Duodenal mucosa (tissue), 2 donors: Measurements from ENCODE around the gene LHX4.

Experiments used
- H3K27ac ChIP-seq: one replicate; pipeline ENCODE4 v1.7.0; 2013; ENCODE audit warnings: low read depth, low read length
- H3K27me3 ChIP-seq, 2 donors: one replicate each; pipeline ENCODE4 v1.7.0; 2013; ENCODE audit warnings: low read length in 2 of 2, control low read depth in 1 of 2; ENCODE audit not compliant: insufficient read depth in 2 of 2, control insufficient read depth in 1 of 2
- H3K36me3 ChIP-seq, 2 donors: one replicate each; pipeline ENCODE4 v1.7.0; 2013; ENCODE audit warnings: low read length in 2 of 2, control low read depth in 1 of 2; ENCODE audit not compliant: insufficient read depth in 2 of 2, control insufficient read depth in 1 of 2
- H3K4me1 ChIP-seq, 2 donors: one replicate each; pipeline ENCODE4 v1.7.0; 2013; ENCODE audit warnings: low read length in 2 of 2, control low read depth in 1 of 2; ENCODE audit not compliant: insufficient read depth in 2 of 2, control insufficient read depth in 1 of 2
- H3K4me3 ChIP-seq, 2 donors: one replicate each; pipeline ENCODE4 v1.7.0; 2013; ENCODE audit warnings: low read length in 2 of 2, low read depth in 1 of 2
- H3K9ac ChIP-seq, 2 donors: one replicate each; pipeline ENCODE4 v1.7.0; 2013; ENCODE audit warnings: low read length in 2 of 2, low read depth in 1 of 2
- H3K9me3 ChIP-seq, 2 donors: one replicate each; pipeline ENCODE4 v1.7.0; 2013; ENCODE audit warnings: low read length in 2 of 2, control low read depth in 1 of 2; ENCODE audit not compliant: control insufficient read depth in 1 of 2

Gene LHX4

DNA sequence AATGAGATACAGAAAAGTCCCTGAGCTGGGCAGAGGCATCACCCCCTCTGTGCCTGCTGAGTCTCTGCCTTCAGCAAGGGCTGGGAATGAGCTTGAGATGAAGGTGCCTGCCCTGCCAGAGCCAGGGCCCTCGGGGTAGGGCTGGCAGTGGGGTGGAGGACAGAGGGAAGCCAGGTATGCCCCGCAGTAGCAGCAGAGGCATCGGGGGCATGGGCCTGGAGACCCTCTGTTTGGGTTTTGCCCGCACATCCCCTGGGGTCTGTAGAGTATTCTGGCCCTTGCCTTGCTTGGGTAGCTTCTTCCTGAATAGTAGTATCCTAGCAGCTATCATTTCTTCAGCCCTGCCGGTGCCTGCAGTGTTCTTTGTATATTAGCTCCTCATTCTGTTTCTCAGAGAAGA, 42.4 kb upstream of the LHX4 start:
- H3K27me3 ChIP-seq = no peaks in the 10 kb centered on the region
- H3K9me3 ChIP-seq = no peaks in the 10 kb centered on the region
- H3K4me1 ChIP-seq = no peaks in the 10 kb centered on the region
- peaks cover 35 to 93% of the 10 kb centered on the region in 2 donors for H3K36me3 ChIP-seq
- H3K4me3 ChIP-seq = no peak overlapping the region
- no peak overlapping the region for H3K9ac ChIP-seq
- no peak overlapping the region for H3K27ac ChIP-seq

DNA sequence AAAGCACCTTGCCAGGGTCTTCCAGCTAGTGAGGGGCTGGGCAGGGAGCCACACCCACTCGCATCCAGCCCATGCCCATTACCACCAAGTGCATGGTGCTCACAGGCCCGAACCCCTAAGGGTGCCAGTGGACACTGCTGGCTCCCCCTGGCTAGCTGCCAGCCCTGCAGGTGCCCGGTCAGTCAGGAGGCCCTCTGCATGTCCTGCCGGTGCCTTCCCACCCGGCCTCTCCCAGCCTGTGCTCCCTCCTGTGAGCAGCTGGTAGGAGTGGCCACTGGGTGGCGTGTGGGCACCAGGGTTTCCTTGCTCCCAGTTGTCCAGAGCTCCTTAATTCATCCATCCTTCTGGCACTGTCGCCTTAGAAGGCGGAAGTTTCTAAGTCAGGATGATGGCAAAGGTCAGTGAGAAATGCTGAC, 42.0 kb upstream of the LHX4 start:
- Histone ChIP-seq H3K27ac (no peak overlapping the region), H3K4me3 (no peak overlapping the region), H3K9ac (no peak overlapping the region), H3K9me3 (no peaks in the 10 kb centered on the region), H3K27me3 (no peaks in the 10 kb centered on the region), H3K4me1 (peaks cover 0 to 1% of the 10 kb centered on the region in 2 donors), H3K36me3 (peaks cover 39 to 89% of the 10 kb centered on the region in 2 donors)

DNA sequence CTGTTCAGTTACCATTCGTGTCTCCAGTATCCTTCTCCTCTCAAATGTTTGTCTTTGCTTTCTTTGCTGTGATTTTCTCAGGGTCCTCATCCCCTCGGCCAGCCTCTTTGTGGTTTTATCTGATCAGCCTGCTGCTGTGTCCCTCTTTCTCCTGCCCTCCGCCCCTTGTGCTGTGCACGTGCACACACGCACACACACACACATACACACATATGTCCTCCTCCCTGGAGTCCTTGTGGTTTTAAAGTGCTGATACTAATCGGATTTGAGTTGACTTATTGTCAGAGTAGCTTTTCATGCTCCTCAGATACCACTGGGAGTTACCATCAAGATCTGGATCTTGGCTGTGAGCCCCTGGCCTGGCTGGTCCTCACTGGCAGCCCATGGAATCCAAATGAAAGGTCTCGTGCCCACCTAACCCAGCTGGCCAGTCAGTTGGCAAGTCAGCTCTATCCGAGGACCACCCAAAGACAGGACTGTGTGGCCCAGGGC, 41.3 kb upstream of the LHX4 start:
- no peak overlapping the region for H3K4me3 ChIP-seq
- no peak overlapping the region for H3K9ac ChIP-seq
- H3K36me3 ChIP-seq = peaks cover 35 to 87% of the 10 kb centered on the region in 2 donors
- no peaks in the 10 kb centered on the region for H3K27me3 ChIP-seq
- H3K4me1 ChIP-seq = peaks cover 2 to 4% of the 10 kb centered on the region in 2 donors
- no peak overlapping the region for H3K27ac ChIP-seq
- no peaks in the 10 kb centered on the region for H3K9me3 ChIP-seq

DNA sequence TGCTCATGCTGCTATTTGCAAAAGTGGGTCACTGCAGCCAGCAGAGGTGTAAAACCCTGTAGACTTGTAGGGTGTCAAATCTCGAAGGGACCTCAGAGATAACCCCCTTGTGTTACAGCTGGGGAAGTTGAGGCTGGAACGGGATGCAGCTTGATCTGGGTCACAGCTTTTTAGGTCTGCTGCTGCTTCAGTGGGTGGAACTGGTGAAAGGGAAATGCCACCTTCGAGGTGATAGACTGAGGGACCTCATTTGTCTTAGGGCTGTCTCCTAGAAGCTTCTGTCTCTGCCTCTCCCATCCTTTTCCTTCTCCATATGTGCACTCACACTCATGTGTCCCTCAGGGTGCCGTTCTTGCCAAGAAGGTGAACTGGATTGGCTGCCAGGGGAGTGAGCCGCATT, 40.0 kb upstream of the LHX4 start:
- H3K9ac ChIP-seq = no peak overlapping the region
- H3K4me1 ChIP-seq = peaks cover 4 to 13% of the 10 kb centered on the region in 2 donors
- H3K36me3 ChIP-seq = peaks cover 36 to 85% of the 10 kb centered on the region in 2 donors
- H3K4me3 ChIP-seq = no peak overlapping the region
- H3K9me3 ChIP-seq = no peaks in the 10 kb centered on the region
- H3K27ac ChIP-seq = no peak overlapping the region
- H3K27me3 ChIP-seq = no peaks in the 10 kb centered on the region

DNA sequence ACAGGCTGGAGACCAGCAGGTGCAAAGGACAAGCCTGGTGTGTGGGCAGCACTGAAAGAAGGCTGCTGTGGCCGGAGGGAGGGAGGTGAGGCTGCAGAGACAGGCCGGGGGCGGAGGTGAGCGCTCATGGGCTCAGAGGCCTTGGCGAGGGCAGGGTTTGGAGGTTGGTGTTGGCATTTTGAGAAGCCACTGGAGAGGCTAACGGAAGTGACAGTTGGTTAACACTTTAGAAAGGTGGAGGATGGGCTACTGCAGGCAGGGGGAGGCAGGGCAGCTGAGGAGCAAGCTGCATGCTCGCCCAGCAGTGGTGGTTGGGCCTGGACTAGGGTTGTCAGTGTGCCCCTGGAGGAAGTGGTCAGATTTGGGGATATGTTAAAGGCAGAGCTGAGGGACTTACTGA, 37.9 kb upstream of the LHX4 start:
- H3K9ac ChIP-seq = no peak overlapping the region

DNA sequence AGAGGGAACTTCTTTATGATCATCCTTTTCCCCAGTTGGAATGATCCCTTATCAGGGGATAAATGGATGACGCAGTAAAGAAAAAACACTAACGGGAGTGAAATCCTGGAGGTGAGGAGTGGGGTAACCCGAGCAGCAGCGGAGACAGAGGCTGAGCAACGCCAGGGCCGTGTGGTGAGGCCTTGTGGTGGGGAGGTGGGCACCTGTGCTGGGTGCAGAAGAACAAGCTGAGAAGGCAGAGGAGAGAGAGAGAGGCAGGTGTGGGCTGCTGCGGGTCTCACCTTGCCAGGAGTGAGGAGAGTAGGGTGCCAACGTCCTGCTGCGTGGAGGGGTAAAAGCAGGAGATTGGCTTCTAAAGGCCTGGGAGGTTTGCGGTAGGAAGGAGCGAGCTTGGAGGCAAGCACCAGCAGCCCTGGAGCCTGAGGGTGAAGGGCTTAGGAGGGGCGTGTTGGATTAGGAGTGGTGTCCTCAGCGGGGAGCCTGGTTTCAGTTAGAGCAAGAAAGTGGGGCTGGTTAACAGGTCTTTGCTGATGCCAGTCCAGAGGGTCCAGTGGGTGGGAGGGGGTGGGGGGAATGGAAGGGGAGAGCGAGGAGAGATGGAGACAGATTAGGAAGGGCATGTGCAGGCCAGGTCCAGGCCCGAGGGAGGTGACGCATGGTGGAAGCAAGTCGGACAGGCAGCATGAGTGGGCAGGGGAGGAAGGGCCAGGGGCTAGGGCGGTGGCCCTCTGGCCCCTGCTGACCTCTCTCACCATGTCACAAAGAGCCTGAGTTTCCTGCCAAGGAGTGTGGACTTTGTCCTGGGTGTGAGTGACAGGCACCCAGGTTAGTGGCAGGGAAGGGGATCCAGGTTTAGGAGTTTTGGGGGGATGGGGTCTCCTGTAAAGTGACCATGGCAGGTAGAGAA, 36.7 kb upstream of the LHX4 start:
- Histone ChIP-seq H3K27ac (no peak overlapping the region), H3K4me3 (no peak overlapping the region), H3K36me3 (peaks cover 28 to 76% of the 10 kb centered on the region in 2 donors), H3K9ac (no peak overlapping the region), H3K27me3 (no peaks in the 10 kb centered on the region), H3K9me3 (no peaks in the 10 kb centered on the region), H3K4me1 (peaks cover 4 to 13% of the 10 kb centered on the region in 2 donors)

More for the DNA sequence above, 37.9 kb upstream of the LHX4 start:
- H3K9me3 ChIP-seq = no peaks in the 10 kb centered on the region
- peaks cover 22 to 79% of the 10 kb centered on the region in 2 donors for H3K36me3 ChIP-seq
- peaks cover 4 to 13% of the 10 kb centered on the region in 2 donors for H3K4me1 ChIP-seq
- no peak overlapping the region for H3K27ac ChIP-seq
- no peaks in the 10 kb centered on the region for H3K27me3 ChIP-seq
- no peak overlapping the region for H3K4me3 ChIP-seq

DNA sequence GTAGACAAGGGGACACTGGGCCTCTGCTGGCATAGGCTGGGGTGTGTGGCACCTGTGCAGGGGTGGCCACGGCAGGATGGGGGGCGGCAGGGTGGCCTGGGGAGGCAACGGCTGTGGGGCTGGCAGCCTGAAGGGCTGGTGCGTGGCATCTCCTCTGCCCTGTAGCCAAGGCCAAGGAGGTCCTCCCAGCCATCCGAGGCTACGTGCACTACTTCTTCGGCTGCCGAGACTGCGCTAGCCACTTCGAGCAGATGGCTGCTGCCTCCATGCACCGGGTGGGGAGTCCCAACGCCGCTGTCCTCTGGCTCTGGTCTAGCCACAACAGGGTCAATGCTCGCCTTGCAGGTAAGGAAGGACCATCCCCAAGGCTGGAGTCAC, 36.0 kb upstream of the LHX4 start:
- peaks cover 4 to 13% of the 10 kb centered on the region in 2 donors for H3K4me1 ChIP-seq
- H3K9ac ChIP-seq = no peak overlapping the region
- H3K27me3 ChIP-seq = no peaks in the 10 kb centered on the region
- no peak overlapping the region for H3K4me3 ChIP-seq
- H3K36me3 ChIP-seq = peaks cover 28 to 69% of the 10 kb centered on the region in 2 donors
- no peak overlapping the region for H3K27ac ChIP-seq
- no peaks in the 10 kb centered on the region for H3K9me3 ChIP-seq

DNA sequence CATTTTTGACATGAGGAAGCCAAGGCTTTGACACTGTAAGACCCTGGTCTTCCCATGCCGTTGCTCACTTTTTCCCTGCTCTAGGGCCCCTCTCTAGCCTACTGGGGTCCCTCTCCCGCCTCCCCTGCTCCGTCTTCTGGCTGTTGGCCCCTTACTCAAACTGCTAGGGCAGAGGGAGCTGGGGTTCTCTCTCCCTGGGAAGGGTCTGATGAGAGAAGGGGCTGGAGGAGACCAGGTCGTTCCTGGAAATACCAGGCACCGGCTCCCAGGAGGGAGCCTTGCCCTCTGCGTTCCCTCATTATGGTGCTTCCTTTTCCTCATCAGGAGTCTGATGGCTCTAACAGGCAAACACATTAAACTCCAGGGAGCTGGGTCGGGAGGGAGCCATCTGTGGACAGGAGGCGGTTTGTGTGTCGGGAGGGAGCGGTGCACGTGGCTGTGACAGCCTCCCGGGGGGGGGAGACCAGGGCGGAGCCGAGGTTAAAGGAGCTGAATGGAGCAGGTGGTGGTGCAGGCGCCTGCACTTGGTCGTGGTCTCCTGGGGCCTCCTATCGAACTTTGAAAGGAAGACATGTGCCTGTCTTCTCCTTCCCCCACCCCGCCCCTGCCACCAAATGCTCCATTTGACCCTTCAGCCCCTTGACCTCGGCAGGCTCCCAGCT, 35.4 kb upstream of the LHX4 start:
- Histone ChIP-seq H3K9me3 (no peaks in the 10 kb centered on the region), H3K36me3 (peaks cover 27 to 65% of the 10 kb centered on the region in 2 donors), H3K27me3 (no peaks in the 10 kb centered on the region), H3K4me1 (peaks cover 4 to 13% of the 10 kb centered on the region in 2 donors), H3K27ac (no peak overlapping the region), H3K9ac (no peak overlapping the region), H3K4me3 (no peak overlapping the region)

DNA sequence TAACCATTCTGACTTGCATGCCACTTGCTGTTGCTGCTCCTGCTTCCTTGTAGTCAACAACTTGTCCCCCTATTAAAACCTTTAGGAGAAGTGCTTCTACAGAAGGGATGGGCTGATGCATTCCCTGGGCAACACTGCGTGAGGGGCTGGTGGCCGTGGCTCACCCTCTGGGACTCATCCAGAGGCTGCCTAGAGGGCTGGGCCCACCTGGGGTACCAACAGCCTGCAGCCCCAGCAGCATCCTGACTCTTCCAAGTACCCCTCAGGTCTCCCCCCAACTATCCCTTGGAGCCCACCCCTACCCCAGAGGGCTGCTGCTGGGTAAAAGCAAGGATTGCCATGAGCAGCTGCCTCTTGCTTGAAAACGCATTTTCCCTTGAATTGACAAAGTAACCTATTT, 34.7 kb upstream of the LHX4 start:
- Histone ChIP-seq H3K27me3 (no peaks in the 10 kb centered on the region), H3K4me1 (peaks cover 4 to 13% of the 10 kb centered on the region in 2 donors), H3K36me3 (peaks cover 23 to 57% of the 10 kb centered on the region in 2 donors), H3K4me3 (no peak overlapping the region), H3K9me3 (no peaks in the 10 kb centered on the region), H3K27ac (no peak overlapping the region), H3K9ac (no peak overlapping the region)

DNA sequence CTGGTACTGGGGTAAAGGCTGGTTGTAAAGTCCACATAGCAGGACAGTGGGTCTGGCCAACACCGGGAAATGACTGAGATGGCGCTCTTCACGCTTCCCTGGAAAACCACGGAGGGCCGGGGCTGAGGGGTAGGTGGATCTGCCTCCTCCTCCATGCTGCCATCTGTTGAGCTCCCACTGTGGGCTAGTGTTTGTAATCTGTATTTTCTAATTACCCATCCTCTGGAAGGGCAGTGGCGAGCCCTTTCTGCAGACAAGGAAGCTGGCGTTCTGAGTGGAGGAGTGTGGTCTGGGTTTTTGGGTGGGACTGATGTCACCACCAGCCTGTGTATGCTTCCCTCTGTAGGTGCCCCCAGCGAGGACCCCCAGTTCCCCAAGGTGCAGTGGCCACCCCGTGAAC, 34.1 kb upstream of the LHX4 start:
- no peak overlapping the region for H3K4me3 ChIP-seq
- no peak overlapping the region for H3K9ac ChIP-seq
- no peaks in the 10 kb centered on the region for H3K27me3 ChIP-seq
- H3K27ac ChIP-seq = no peak overlapping the region
- no peaks in the 10 kb centered on the region for H3K9me3 ChIP-seq
- peaks cover 4 to 13% of the 10 kb centered on the region in 2 donors for H3K4me1 ChIP-seq
- peaks cover 23 to 52% of the 10 kb centered on the region in 2 donors for H3K36me3 ChIP-seq
